Stimulated activated CD4-positive, alpha-beta T cell treated with anti-CD3 and anti-CD28 coated beads, Interleukin-4, amount 100 ng/mL, for 1 hour (primary cell): ENCODE measurements around the gene WNT9A.
"Not testable (repeated sequence)": the region's sequence is repeated elsewhere in the genome, so short reads cannot be mapped to it uniquely, and the experiment has no call there.

ENCODE experiments used
- DNase-seq: peaks from one replicate; pipeline ENCODE4 v3.0.0-alpha.2; 2020

WNT9A gene

GRCh38 chr1:227947676-227948492, at the start of gene WNT9A:
TSS of gene WNT9A (minus strand) at chr1:227947932. CDS start at chr1:227947887, 45 bp downstream.
- no peak for DNase-seq

GRCh38 chr1:227996187-227996950, 48.6 kb upstream of the WNT9A start:
- no peak for DNase-seq

GRCh38 chr1:227994632-227995300, 47.0 kb upstream of the WNT9A start:
- no peak for DNase-seq

GRCh38 chr1:227987181-227987580, 39.4 kb upstream of the WNT9A start:
- no peak for DNase-seq

GRCh38 chr1:227975583-227976283, 28.0 kb upstream of the WNT9A start:
- not testable (repeated sequence) for DNase-seq

GRCh38 chr1:227973724-227974288, 26.1 kb upstream of the WNT9A start:
- DNase-seq, result not testable (repeated sequence)

GRCh38 chr1:227972843-227973374, 25.2 kb upstream of the WNT9A start:
- DNase-seq, result not testable (repeated sequence)

GRCh38 chr1:227972283-227972679, 24.5 kb upstream of the WNT9A start:
- not testable (repeated sequence) for DNase-seq

- DNase-seq, result not testable (repeated sequence)
These were observed 24.0 kb upstream of the WNT9A start for GRCh38 chr1:227971643-227972282.

- DNase-seq, result not testable (repeated sequence)
These were observed 23.5 kb upstream of the WNT9A start for GRCh38 chr1:227971216-227971615.

GRCh38 chr1:227970076-227970995, 22.6 kb upstream of the WNT9A start:
- not testable (repeated sequence) for DNase-seq

- not testable (repeated sequence) for DNase-seq
These were observed 20.1 kb upstream of the WNT9A start for GRCh38 chr1:227967815-227968214.

GRCh38 chr1:227966733-227967132, 19.0 kb upstream of the WNT9A start:
- DNase-seq, result not testable (repeated sequence)

GRCh38 chr1:227961651-227962466, 14.1 kb upstream of the WNT9A start:
- no peak for DNase-seq

- DNase-seq, result no peak
These were observed 11.7 kb upstream of the WNT9A start for GRCh38 chr1:227959325-227959860.

GRCh38 chr1:227958617-227959324, 11.0 kb upstream of the WNT9A start:
- no peak for DNase-seq

- DNase-seq, result no peak
These were observed 8.1 kb upstream of the WNT9A start for GRCh38 chr1:227955808-227956207.

GRCh38 chr1:227954163-227954850, 6.6 kb upstream of the WNT9A start:
- DNase-seq, result no peak
